Esophagus squamous epithelium (tissue), 4 donors: ENCODE measurements around the gene RPS29.

Experiments
- POLR2A ChIP-seq, 4 donors: fragments of 450-650 bp; IDR thresholded peaks; one replicate each; pipeline ENCODE4 v1.6.1; 2017; ENCODE audit warnings: antibody characterized with exemption in 4 of 4, mild to moderate bottlenecking in 4 of 4, moderate library complexity in 3 of 4
- TF ChIP-seq, protein P1 (sequence below), 6 experiments: fragments of 450-650 bp in 4 of 6; fragments of 200-600 bp in 2 of 6; sonication (generic) in 2 of 6; IDR thresholded peaks; one replicate each; pipeline ENCODE4 v1.5.1; 2016 to 2019; ENCODE audit warnings: antibody characterized with exemption in 6 of 6, mild to moderate bottlenecking in 4 of 6, moderate library complexity in 4 of 6

DNA sequence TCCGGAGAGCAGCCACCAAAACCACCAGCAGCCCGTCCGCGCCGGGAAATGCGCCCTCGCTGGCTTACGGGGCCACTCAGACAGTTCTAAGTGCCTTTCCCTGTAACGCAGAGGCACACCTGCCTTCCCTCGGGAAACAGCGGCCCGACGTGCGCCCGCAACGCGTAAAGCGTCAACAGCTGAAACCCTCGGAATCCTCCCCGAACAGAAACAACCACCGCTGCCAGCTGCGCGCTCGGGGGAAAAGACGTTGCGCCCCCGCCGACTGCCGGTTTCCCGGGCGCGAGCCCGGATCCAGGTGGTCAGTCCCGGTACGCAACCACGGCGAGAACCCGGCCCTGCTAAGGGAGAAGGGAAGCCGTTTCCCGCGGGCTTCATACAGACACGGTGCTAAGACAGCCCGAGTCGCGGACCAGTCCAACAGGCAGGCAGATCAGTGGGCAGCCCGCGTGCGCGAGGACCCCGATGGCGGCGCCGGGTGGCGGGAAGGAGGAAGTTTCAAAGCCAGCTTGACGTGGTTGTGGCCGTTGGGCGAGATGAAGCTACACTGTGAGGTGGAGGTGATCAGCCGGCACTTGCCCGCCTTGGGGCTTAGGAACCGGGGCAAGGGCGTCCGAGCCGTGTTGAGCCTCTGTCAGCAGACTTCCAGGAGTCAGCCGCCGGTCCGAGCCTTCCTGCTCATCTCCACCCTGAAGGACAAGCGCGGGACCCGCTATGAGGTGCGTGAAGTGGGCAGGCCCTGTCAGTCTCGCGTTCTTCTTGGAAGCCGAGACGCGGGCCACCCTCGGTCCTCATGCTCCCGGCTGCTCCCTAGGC, 12.5 kb upstream of the RPS29 start, which contains the start of gene LRR1:
- TF ChIP-seq, protein P1, sequence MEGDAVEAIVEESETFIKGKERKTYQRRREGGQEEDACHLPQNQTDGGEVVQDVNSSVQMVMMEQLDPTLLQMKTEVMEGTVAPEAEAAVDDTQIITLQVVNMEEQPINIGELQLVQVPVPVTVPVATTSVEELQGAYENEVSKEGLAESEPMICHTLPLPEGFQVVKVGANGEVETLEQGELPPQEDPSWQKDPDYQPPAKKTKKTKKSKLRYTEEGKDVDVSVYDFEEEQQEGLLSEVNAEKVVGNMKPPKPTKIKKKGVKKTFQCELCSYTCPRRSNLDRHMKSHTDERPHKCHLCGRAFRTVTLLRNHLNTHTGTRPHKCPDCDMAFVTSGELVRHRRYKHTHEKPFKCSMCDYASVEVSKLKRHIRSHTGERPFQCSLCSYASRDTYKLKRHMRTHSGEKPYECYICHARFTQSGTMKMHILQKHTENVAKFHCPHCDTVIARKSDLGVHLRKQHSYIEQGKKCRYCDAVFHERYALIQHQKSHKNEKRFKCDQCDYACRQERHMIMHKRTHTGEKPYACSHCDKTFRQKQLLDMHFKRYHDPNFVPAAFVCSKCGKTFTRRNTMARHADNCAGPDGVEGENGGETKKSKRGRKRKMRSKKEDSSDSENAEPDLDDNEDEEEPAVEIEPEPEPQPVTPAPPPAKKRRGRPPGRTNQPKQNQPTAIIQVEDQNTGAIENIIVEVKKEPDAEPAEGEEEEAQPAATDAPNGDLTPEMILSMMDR (IDR thresholded peaks at IDR 0.05), result peak in 1 of 6 experiments; percentile 9
- peak in 3 of 4 donors; percentile 4 to 69 (median 26) for TF ChIP-seq POLR2A (IDR thresholded peaks at IDR 0.05)
